ENCODE data around the gene RND2.

- TF ChIP-seq CTCF (IDR thresholded peaks at IDR 0.05) (no peak), EP300 (IDR thresholded peaks at IDR 0.05; ENCODE audit: low read depth) (no peak)
Measured at GRCh38 chr17:43051969-43052368, 26.9 kb downstream of the RND2 start.

Data from transverse colon (tissue), 3 donors.